ENCODE data around the gene GFAP. TPM values are rescaled to one million over a fixed set of nuclear protein-coding genes. Genes with fewer than 3 reads are reported as not detected.

The GFAP gene
- polyA plus RNA-seq, 3 donors: 0.03 to 0.33 (median 0.18) TPM

- Histone ChIP-seq H4K20me1 (ENCODE audit: insufficient read depth, low read length) (peaks cover 45% of the 10 kb centered on the region), H3K36me3 (replicated peaks in 1 of 2; ENCODE audit: control insufficient read depth in 1 of 2, insufficient read depth in 2 of 2, low read length in 2 of 2) (peaks cover 12 to 25% of the 10 kb centered on the region in 2 donors), H3K79me2 (ENCODE audit: insufficient read depth, low read length) (peaks cover 50% of the 10 kb centered on the region), H3K9me3 (replicated peaks in 1 of 2; ENCODE audit: control insufficient read depth in 1 of 2, insufficient read depth in 1 of 2, low read length in 2 of 2) (no peaks in the 10 kb centered on the region), H3K4me3 (replicated peaks in 1 of 3; ENCODE audit: low read depth in 2 of 3, low read length in 3 of 3) (peak within 1 kb of the TSS; percentile 91 to 97 (median 95)), H3K27ac (ENCODE audit: low read depth in 1 of 2, low read length in 2 of 2) (peak within 1 kb of the TSS; percentile 96 to 98), H2AFZ (ENCODE audit: insufficient read depth, low read depth, low read length, poor library complexity, severe bottlenecking) (peak within 1 kb of the TSS; percentile 87), H3K4me1 (ENCODE audit: control insufficient read depth in 1 of 2, insufficient read depth in 2 of 2, low read length in 2 of 2) (peaks cover 38 to 42% of the 10 kb centered on the region in 2 donors), H3K9ac (ENCODE audit: insufficient read depth, low read length, poor library complexity, severe bottlenecking) (peak within 1 kb of the TSS; percentile 91), H3K27me3 (ENCODE audit: control insufficient read depth in 2 of 2, insufficient read depth in 2 of 2, low read length in 2 of 2) (no peaks in the 10 kb centered on the region), H3K4me2 (replicated peaks; ENCODE audit: extremely low read depth, low read length, poor library complexity, severe bottlenecking) (peak within 1 kb of the TSS; percentile 82)
- Mint-ChIP-seq H3K36me3 (peaks cover 12 to 20% of the 10 kb centered on the region in 2 donors), H3K4me3 (peak within 1 kb of the TSS; percentile 86 to 96), H3K4me1 (peaks cover 35% of the 10 kb centered on the region), H3K9me3 (no peaks in the 10 kb centered on the region), H3K27ac (peak within 1 kb of the TSS; percentile 99 to 100 (median 100)), H3K27me3 (ENCODE audit: low read depth in 3 of 3) (no peaks in the 10 kb centered on the region)
- peak; percentile 85 to 89 (median 87) for DNase-seq
- intact Hi-C loops (cut with micrococcal nuclease): loop anchor here in 1 of 2 donors (10.0 kb wide), 1 partner anchor 156 kb away; the partner anchor contains the start of gene DCAKD
- TF ChIP-seq, protein P1, sequence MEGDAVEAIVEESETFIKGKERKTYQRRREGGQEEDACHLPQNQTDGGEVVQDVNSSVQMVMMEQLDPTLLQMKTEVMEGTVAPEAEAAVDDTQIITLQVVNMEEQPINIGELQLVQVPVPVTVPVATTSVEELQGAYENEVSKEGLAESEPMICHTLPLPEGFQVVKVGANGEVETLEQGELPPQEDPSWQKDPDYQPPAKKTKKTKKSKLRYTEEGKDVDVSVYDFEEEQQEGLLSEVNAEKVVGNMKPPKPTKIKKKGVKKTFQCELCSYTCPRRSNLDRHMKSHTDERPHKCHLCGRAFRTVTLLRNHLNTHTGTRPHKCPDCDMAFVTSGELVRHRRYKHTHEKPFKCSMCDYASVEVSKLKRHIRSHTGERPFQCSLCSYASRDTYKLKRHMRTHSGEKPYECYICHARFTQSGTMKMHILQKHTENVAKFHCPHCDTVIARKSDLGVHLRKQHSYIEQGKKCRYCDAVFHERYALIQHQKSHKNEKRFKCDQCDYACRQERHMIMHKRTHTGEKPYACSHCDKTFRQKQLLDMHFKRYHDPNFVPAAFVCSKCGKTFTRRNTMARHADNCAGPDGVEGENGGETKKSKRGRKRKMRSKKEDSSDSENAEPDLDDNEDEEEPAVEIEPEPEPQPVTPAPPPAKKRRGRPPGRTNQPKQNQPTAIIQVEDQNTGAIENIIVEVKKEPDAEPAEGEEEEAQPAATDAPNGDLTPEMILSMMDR (IDR thresholded peaks at IDR 0.05): no peak
- 0% methylated on average over 53 of the region's 54 CpGs for WGBS (ENCODE audit: insufficient coverage)
Measured at GRCh38 chr17:44899074-44899782, 16.1 kb downstream of the GFAP start, which contains the start of gene EFTUD2. EFTUD2 (minus strand) TSS chr17:44899445; CDS start chr17:44894521, 4,924 bp downstream.

GRCh38 chr17:44898768-44899073 is 16.6 kb downstream of the GFAP start:
- H3K9me3 ChIP-seq (replicated peaks in 1 of 2; ENCODE audit: control insufficient read depth in 1 of 2, insufficient read depth in 1 of 2, low read length in 2 of 2): no peaks in the 10 kb centered on the region
- Mint-ChIP-seq H3K4me1 (peaks cover 35% of the 10 kb centered on the region), H3K27me3 (ENCODE audit: low read depth in 3 of 3) (no peaks in the 10 kb centered on the region), H3K27ac (peak overlapping the region; percentile 99 to 100 (median 100)), H3K36me3 (peaks cover 16 to 25% of the 10 kb centered on the region in 2 donors), H3K4me3 (peak overlapping the region; percentile 86 to 96), H3K9me3 (no peaks in the 10 kb centered on the region)
- H4K20me1 ChIP-seq (ENCODE audit: insufficient read depth, low read length): peaks cover 50% of the 10 kb centered on the region
- TF ChIP-seq, protein P1 (IDR thresholded peaks at IDR 0.05): no peak
- peaks cover 38 to 42% of the 10 kb centered on the region in 2 donors for H3K4me1 ChIP-seq (ENCODE audit: control insufficient read depth in 1 of 2, insufficient read depth in 2 of 2, low read length in 2 of 2)
- H3K27me3 ChIP-seq (ENCODE audit: control insufficient read depth in 2 of 2, insufficient read depth in 2 of 2, low read length in 2 of 2): no peaks in the 10 kb centered on the region
- DNase-seq: peak; percentile 74 to 83 (median 79)
- H3K36me3 ChIP-seq (replicated peaks in 1 of 2; ENCODE audit: control insufficient read depth in 1 of 2, insufficient read depth in 2 of 2, low read length in 2 of 2): peaks cover 14 to 30% of the 10 kb centered on the region in 2 donors
- intact Hi-C loops (cut with micrococcal nuclease): loop anchor here in 1 of 2 donors (10.0 kb wide), 1 partner anchor 156 kb away; the partner anchor contains the start of gene DCAKD
- peak overlapping the region; percentile 91 to 97 (median 95) for H3K4me3 ChIP-seq (replicated peaks in 1 of 3; ENCODE audit: low read depth in 2 of 3, low read length in 3 of 3)
- H3K79me2 ChIP-seq (ENCODE audit: insufficient read depth, low read length): peaks cover 55% of the 10 kb centered on the region
- H3K4me2 ChIP-seq (replicated peaks; ENCODE audit: extremely low read depth, low read length, poor library complexity, severe bottlenecking): peak overlapping the region; percentile 82
- peak overlapping the region; percentile 96 to 98 for H3K27ac ChIP-seq (ENCODE audit: low read depth in 1 of 2, low read length in 2 of 2)
- H2AFZ ChIP-seq (ENCODE audit: insufficient read depth, low read depth, low read length, poor library complexity, severe bottlenecking): peak overlapping the region; percentile 87
- H3K9ac ChIP-seq (ENCODE audit: insufficient read depth, low read length, poor library complexity, severe bottlenecking): peak overlapping the region; percentile 91
- no CpG with 5 or more reads among the region's 7 CpGs for WGBS (ENCODE audit: insufficient coverage)
